NCI-H1694 (cell line): Measurements from ENCODE around the gene POU2AF3.
"Not testable (repeated sequence)": the region's sequence is repeated elsewhere in the genome, so short reads cannot be mapped to it uniquely, and the experiment has no call there.

Experiments
- DNase-seq: peaks from one replicate; lab custom pipeline; 2025; lab: John Stamatoyannopoulos, UW

The POU2AF3 gene

GRCh38 chr11:111301004-111301841 is 2.9 kb downstream of the POU2AF3 start:
- peak; percentile 76 for DNase-seq

- DNase-seq = no peak
Observed at GRCh38 chr11:111301842-111302118, 3.4 kb downstream of the POU2AF3 start.

GRCh38 chr11:111302298-111302697 is 4.0 kb downstream of the POU2AF3 start:
- no peak for DNase-seq

DNA sequence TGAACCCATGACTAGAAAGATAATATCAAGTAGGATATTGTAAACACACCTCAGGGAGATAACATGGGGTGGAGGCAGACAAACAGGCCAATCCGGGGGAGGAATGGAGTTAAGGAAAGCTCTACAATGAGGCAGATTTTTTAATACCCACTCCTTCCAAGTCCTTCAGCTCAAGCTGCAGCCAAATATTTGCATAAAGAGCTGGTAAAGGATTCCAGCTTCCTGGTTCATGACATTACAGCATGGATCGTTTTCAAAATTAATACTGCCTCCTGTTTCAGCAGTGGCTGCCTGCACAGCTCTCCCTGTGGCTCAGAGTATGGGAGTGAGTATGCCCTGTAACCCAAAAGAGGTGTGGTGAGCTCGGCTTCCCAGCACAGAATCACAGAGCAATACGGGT is 5.1 kb downstream of the POU2AF3 start:
- DNase-seq = no peak

DNA sequence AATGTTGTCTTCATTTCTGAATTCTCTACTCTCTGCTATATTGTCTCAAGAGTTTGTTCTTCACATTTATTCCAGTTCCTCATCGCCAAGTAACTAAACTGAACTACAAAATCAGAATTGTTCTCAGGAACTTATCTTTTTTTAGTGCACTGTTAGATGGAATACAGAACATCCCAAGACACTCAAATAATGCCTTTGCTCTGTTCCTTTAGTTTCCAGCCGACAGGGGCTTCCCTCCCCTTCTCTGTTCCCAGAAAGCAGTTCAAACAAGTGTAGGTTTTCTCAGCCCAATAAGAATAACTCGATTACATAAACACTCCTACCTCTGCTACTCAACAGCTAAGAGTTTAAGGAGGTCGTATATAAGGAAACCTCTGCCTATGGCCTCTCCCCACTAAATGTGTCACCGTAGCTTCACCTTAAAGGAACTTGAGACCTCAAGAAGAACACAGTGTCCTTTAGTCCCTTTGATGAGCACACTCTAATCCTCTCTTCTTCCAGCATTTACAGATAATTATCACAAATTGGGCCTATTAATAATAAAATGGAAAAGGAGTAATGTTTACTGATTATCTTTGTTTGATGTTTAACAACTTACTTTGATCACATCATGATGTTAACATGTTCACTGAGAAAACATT is 6.9 kb downstream of the POU2AF3 start:
- no peak for DNase-seq

GRCh38 chr11:111305876-111306275 is 7.5 kb downstream of the POU2AF3 start:
- DNase-seq = no peak

DNA sequence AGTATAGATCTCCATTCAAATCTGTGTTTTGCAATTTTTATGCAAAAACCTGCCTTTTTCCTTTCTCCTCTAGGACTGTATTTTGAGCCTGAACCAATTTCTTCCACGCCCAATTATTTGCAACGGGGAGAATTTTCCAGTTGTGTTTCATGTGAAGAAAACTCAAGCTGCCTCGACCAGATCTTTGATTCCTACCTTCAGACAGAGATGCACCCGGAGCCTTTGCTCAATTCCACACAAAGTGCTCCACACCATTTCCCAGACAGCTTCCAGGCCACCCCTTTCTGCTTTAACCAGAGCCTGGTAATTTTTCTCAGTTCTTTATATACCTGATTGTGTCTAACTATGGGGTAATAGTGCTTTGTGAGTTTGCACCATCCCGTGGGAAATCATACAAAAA is 8.0 kb downstream of the POU2AF3 start:
- no peak for DNase-seq

DNA sequence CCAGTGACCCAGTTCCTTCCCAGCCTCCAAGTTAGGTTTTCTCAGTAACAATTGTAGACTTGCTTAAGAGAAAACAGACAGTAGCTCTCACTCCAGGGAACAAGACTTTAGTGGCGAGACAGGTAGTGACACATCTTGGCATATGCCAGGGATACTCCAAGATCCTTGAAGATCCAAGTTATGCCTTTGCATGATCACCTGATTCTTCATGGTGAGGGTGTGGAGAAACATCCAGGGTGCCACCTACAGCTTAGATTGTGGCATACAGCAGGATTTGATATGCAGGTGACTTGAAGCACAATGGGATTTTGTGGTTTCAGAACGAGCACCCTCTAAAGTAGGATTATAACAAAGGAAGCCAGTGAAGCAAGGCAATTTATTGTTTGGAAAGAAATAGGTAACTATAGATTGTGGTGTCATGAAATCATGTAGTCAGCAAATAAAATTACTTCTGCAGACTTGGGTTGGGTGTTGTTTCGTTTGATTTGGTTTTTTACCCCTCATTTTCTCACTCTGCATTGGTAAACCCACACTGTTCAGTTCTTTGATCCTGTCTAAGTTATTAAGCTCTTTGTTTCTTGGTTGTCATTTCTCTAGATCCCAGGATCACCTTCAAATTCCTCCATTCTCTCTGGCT is 9.2 kb downstream of the POU2AF3 start:
- DNase-seq = no peak

DNA sequence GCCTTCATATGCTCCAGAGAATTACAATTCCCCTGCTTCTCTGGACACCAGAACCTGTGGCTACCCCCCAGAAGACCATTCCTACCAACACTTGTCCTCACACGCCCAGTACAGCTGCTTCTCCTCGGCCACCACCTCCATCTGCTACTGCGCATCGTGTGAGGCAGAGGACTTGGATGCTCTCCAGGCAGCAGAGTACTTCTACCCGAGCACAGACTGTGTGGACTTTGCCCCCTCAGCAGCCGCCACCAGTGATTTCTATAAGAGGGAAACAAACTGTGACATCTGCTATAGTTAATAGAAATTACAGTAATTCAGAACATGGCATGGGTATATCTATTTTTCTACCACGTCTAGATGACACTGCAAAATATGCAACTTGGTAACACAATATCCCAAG is 9.8 kb downstream of the POU2AF3 start:
- DNase-seq = peak; percentile 60

DNA sequence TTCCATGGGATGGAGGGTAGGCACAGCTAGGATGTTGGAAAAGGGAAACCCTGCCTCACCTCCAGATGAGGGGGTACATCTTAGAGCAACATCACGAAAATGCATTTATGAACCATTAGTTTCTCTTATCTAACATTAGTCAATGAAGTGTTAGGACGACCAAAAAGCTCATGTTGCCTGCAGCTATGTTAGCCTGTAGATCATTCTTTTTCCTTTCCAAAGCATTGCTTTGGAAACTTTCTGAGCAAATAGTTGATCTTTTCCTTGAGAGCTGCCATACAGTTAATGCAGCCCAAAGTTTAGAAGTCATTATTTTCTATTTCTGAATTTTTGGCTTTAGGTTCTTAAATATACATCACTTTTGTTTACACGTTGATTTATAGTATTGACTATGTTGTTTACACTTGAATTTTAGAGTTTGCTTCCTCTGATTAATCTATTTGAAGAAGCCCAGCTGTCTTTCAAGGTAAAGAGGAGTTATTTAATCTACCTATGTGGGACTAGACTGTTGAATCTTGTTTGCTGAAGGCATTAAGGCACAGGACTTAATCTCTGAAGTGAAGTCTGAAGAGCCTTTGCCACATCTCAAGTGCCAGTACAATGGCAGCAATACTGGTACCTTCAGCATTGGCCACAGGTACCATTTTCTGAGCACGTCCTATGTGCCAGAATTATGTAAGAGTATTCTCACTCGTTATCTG is 11.0 kb downstream of the POU2AF3 start:
- no peak for DNase-seq

- peak; percentile 42 for DNase-seq
Observed at GRCh38 chr11:111310088-111310487, 11.7 kb downstream of the POU2AF3 start.

- no peak for DNase-seq
Observed at GRCh38 chr11:111310723-111311122, 12.4 kb downstream of the POU2AF3 start.

DNA sequence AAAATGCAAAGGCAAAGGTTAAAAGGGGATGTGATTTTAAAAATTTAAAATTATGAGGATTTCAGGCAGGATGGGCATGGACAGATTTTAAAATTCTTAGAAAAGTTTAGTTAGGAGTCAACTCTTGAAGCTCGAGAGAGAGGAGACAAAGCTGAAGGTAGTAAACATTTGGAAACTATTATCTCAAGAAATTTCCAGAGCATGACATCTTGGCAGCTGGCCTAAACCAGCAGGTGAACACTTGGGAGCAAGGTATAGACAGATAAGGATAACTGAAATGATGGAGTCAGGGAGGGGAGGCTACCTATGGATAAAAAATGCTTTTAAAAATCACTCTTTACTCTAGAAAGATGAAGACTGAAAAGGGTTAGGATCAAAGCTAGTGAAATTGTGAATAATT is 13.7 kb downstream of the POU2AF3 start:
- DNase-seq = no peak

GRCh38 chr11:111319296-111319695 is 20.9 kb downstream of the POU2AF3 start:
- DNase-seq = no peak

GRCh38 chr11:111320199-111320598 is 21.9 kb downstream of the POU2AF3 start:
- DNase-seq = not testable (repeated sequence)

DNA sequence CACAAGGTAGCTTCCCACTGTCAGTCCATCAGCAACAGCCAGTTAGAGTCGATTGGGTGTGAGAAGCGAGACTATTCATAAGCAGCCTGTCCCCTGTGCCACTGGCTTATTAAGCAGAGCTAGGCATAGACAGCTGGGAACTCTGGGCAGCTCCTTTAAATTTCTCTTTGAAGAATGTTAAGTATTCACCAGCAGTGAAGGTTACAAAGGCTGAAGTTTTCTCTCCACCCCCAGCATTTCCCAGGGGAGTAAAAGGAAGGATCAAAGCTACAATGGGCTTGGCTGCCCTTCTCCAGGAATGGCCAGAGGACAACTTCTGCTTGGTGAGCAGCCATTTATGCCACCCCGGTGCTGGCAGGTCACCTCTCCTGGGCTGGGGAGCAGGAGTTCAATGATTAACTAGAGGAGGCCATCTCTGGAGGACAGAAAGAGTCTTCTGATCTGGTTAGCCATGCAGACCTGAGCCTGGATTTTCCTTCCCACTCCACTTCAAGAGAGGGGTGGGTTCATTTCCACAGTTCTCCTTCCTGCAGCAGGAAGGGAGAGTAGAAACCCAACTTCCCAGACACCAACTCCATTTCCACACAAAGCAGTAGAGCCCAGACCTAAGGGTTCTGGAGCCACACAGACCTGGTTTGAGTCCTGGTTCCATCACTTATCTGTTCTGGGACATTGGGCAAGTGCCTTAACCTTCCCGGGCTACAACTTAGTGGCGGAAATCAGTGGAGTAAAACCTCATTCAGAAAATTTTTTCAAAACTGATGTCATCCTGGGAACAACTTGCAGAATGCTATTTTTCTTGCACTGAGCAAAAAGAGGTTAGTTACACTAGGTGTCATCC is 22.6 kb downstream of the POU2AF3 start:
- no peak for DNase-seq

- DNase-seq = no peak
Observed at GRCh38 chr11:111322534-111322933, 24.2 kb downstream of the POU2AF3 start.

- no peak for DNase-seq
Observed at GRCh38 chr11:111324277-111324720, 26.0 kb downstream of the POU2AF3 start.

DNA sequence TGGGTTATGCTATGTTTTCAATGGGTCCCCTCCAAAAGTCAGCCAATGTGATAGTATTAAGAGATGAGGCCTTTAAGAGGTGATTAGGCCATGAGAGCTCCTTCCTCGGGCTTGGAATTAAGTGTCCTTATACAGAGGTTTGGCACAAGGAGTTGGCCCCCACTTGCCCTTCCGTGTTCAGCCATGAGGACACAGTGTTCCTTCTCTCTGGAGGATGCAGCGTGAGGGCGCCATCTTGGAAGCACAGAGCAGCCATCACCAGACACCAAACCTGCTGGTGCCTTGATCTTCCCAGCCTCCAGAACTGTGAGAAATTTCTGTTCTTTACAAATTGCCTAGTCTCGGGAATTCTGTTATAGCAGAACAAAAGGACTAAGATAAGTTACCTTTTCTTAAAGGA is 26.9 kb downstream of the POU2AF3 start:
- DNase-seq = no peak

GRCh38 chr11:111326824-111327223 is 28.5 kb downstream of the POU2AF3 start:
- DNase-seq = no peak

DNA sequence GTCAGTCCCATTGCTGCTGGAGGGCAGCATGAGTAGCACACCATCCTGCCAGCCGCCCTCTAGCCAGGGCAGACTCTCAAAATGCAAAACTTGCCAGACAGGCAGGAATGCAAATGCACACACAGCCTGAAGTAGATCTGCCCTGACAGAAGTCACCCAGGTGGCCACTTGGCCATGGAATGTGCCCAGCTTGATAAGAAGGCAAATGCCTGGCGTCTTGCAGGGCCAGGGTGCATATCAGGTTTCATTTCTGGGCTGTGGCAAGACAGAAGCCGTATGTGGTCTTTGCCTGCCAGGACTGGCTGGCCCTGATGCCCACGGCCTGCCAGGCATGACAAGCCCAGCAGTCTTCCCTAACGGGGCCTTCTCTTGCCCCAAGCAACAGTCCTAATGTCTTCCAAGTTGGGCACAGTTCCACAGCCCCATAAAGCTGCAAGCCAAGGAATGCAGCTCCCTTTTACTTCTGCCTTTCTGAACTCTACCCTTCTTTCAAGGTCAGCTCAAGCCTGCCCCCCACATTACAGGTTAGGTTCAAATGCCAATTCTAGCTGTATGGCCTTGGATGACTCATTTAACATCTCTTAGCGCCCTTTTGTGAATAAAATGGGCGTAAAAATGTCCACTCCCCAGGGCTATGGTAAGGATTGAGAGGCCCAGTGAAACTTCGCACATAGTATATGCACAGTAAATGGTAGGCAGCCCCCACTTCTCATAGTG is 29.7 kb downstream of the POU2AF3 start:
- DNase-seq = no peak
